Erythroblast (primary cell): ENCODE measurements around the gene L1CAM.

Source experiments
- GATA1 ChIP-seq: IDR thresholded peaks from 2 replicates; pipeline ENCODE4 v1.6.1; 2011; ENCODE audit warnings: low read depth, mild to moderate bottlenecking, control low read depth, low read length, moderate library complexity
- POLR2A ChIP-seq: IDR thresholded peaks from 2 replicates; pipeline ENCODE4 v1.6.1; 2011; ENCODE audit warnings: mild to moderate bottlenecking, low read length

DNA sequence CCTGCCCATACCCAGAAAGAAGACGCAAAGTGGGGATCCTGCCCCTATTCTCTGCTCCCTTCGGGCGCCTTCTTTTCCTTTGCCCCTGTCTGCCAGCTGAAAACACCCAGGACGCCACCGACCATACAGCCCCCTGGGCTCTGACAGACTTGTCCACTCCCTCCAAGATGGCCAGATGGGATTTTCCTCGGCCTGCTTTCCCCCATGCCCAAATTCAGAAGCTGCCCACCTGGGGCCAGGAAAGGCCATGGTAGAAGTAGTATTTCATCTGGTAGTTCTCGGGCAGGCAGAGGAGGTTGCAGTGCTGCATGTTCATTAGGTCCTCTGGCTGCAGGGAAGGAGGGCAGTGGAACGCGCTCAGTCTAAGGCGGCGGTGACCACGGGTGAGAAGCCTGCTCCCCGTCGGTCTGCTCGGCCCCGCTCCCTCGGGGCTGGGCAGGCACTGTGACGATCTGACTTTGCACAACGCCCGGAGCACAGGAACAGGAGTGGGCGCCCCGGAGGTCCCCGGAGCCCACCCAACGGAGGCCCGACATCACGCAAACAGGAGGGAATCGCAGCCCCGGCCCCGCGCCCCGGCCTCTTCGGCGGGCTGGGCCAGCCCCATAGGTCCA, 48.3 kb upstream of the L1CAM start:
- TF ChIP-seq POLR2A (no peak), GATA1 (no peak)
